Gastrocnemius medialis (tissue), 4 donors: ENCODE data around the gene KEAP1. TPM values are rescaled to one million over a fixed set of nuclear protein-coding genes. Genes with fewer than 3 reads are reported as not detected.
A peak's percentile ranks its signal among the peaks of the same experiment; 100 is the strongest.
"Not testable (repeated sequence)": the region's sequence is repeated elsewhere in the genome, so short reads cannot be mapped to it uniquely, and the experiment has no call there.

ENCODE experiments used
- ATAC-seq, 2 donors: fragments of 150-250 bp; one replicate each; pipeline ENCODE4 v1.9.1; 2016
- DNase-seq, 2 donors: peaks; one replicate each; pipeline ENCODE4 v3.0.0-alpha.2; 2019
- H3K27ac ChIP-seq, 4 donors: fragments of 200-600 bp; sonication (generic); 1 replicate in 1 of 4; 2 replicates in 3 of 4; pipeline ENCODE4 v1.5.1; 2016 to 2018; ENCODE audit warnings: mild to moderate bottlenecking in 2 of 4, moderate library complexity in 1 of 4
- H3K27me3 ChIP-seq, 3 donors: fragments of 200-600 bp; sonication (generic) in 2 of 3; 1 replicate in 1 of 3; 2 replicates in 2 of 3; pipeline versions ENCODE4 v1.5.1 to v1.6.0; 2016 to 2019; ENCODE audit warnings: mild to moderate bottlenecking in 1 of 3, moderate library complexity in 1 of 3
- H3K36me3 ChIP-seq, 2 donors: fragments of 200-600 bp; sonication (generic) in 1 of 2; one replicate each; pipeline ENCODE4 v1.5.1; 2017 to 2018
- H3K4me1 ChIP-seq, 2 donors: fragments of 200-600 bp; sonication (generic) in 1 of 2; one replicate each; pipeline ENCODE4 v1.5.1; 2016 to 2017; ENCODE audit warnings: mild to moderate bottlenecking in 2 of 2
- H3K4me3 ChIP-seq, 4 donors: fragments of 200-600 bp; sonication (generic) in 3 of 4; 1 replicate in 1 of 4; 2 replicates in 3 of 4; pipeline ENCODE4 v1.5.1; 2016 to 2019; ENCODE audit warnings: mild to moderate bottlenecking in 2 of 4
- H3K9me3 ChIP-seq, 3 donors: fragments of 200-600 bp; sonication (generic) in 2 of 3; 1 replicate in 1 of 3; 2 replicates in 2 of 3; pipeline ENCODE4 v1.5.1; 2016 to 2019
- POLR2A ChIP-seq, 2 donors: fragments of 450-650 bp; IDR thresholded peaks; one replicate each; pipeline ENCODE4 v1.6.1; 2017; ENCODE audit warnings: antibody characterized with exemption in 2 of 2, mild to moderate bottlenecking in 2 of 2, moderate library complexity in 2 of 2
- in situ Hi-C, 4 donors: fragments of 200-750 bp; cut with MboI; loops; one replicate each; pipeline versions ENCODE4 v1.15.0 to v1.8.0; 2017; ENCODE audit warnings: low sequenced_read_pairs in 4 of 4
- intact Hi-C: fragments of 100-400 bp; cut with DNase I; formaldehyde crosslinking; loops from one replicate; pipeline ENCODE4 v1.15.1; 2023; ENCODE audit warnings: low total_unique reads
- total RNA-seq, 4 donors: library from RNA; depleted of rRNA; stranded (reverse); fragments of >200 nt; gene quantifications; one replicate each; pipeline versions ENCODE4 v1.1.0 to v1.2.3, GENCODE V29; 2016
- TF ChIP-seq, protein P1 (sequence below), 5 experiments: fragments of 450-650 bp in 3 of 5; fragments of 200-600 bp in 2 of 5; sonication (generic) in 2 of 5; IDR thresholded peaks in 4 of 5; conservative IDR thresholded peaks in 1 of 5; 1 replicate in 4 of 5; 2 replicates in 1 of 5; pipeline ENCODE4 v1.5.1; 2016 to 2019; ENCODE audit warnings: antibody characterized with exemption in 5 of 5, mild to moderate bottlenecking in 3 of 5, moderate library complexity in 3 of 5

KEAP1 gene
- total RNA-seq, 4 donors from 2014 or later = 189 to 336 (median 228) TPM

DNA sequence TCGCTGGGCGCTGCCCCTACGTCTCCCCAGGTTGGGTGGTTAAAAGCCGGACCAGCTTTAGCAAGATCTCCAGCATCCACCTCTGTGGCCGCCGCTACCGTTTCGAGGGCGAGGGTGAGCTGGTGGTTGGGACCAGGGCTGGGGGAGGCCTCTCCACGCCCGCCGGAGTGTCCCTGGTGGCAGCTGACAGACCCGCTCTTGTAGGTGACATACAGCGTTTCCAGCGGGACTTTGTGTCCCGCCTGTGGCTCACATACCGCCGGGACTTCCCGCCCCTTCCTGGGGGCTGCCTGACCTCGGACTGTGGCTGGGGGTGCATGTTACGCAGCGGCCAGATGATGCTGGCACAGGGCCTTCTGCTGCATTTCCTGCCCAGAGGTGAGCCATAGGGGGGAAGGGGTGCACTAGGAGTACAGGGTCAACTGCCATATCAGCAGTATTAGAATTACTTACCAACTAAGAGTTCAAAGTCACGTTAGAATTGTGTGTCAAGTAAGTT, 41.6 kb upstream of the KEAP1 start:
- in situ Hi-C loops = loop anchor here in 1 of 4 donors (10.0 kb wide), 1 partner anchor 60 kb away; no protein-coding TSS in a partner anchor
- Histone ChIP-seq H3K36me3 (peaks cover 0 to 39% of the 10 kb centered on the region in 2 donors), H3K4me3 (peak overlapping the region; percentile 68 to 94 (median 79)), H3K27ac (peak overlapping the region; percentile 89 to 96 (median 92)), H3K9me3 (no peaks in the 10 kb centered on the region), H3K27me3 (no peaks in the 10 kb centered on the region), H3K4me1 (peaks cover 15 to 18% of the 10 kb centered on the region in 2 donors)
- no peak for ATAC-seq
- TF ChIP-seq, protein P1, sequence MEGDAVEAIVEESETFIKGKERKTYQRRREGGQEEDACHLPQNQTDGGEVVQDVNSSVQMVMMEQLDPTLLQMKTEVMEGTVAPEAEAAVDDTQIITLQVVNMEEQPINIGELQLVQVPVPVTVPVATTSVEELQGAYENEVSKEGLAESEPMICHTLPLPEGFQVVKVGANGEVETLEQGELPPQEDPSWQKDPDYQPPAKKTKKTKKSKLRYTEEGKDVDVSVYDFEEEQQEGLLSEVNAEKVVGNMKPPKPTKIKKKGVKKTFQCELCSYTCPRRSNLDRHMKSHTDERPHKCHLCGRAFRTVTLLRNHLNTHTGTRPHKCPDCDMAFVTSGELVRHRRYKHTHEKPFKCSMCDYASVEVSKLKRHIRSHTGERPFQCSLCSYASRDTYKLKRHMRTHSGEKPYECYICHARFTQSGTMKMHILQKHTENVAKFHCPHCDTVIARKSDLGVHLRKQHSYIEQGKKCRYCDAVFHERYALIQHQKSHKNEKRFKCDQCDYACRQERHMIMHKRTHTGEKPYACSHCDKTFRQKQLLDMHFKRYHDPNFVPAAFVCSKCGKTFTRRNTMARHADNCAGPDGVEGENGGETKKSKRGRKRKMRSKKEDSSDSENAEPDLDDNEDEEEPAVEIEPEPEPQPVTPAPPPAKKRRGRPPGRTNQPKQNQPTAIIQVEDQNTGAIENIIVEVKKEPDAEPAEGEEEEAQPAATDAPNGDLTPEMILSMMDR (IDR thresholded peaks at IDR 0.05 in 4 of 5, conservative IDR thresholded peaks at IDR 0.05 in 1 of 5) = no peak
- no peak for TF ChIP-seq POLR2A (IDR thresholded peaks at IDR 0.05)
- no peak for DNase-seq
- intact Hi-C loops = loop anchor here (2.0 kb wide), 1 partner anchor 42 kb away; the partner anchor contains the start of gene KEAP1

DNA sequence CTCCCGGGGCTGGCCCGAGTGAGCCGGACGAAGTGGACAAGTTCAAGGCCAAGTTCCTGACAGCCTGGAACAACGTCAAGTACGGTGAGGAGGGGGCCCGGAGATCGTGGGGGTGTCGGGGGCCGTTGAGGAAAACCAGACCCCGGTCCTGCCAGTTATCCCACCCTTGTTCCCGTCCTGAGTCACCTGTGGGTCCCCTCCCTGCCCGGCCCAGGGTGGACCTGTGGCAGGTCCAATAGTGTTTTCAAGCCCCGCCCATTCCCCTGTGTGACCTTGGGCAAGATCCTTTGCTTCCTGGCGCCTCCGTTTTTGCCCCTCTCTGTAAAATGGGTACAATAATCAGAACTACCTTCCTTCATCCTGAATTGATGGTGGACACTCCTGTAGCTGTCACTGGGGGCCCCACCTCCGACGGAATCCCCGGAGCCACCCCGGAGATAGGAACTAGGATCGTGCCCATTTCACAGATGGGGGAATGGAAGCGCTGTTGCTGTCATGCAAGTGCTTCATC, 41.1 kb upstream of the KEAP1 start:
- Histone ChIP-seq H3K27me3 (no peaks in the 10 kb centered on the region), H3K27ac (peak overlapping the region; percentile 89 to 96 (median 92)), H3K4me1 (peaks cover 15 to 18% of the 10 kb centered on the region in 2 donors), H3K36me3 (peaks cover 0 to 34% of the 10 kb centered on the region in 2 donors), H3K4me3 (peak overlapping the region; percentile 68 to 94 (median 79)), H3K9me3 (no peaks in the 10 kb centered on the region)
- TF ChIP-seq POLR2A (IDR thresholded peaks at IDR 0.05) = no peak
- TF ChIP-seq, protein P1 (IDR thresholded peaks at IDR 0.05 in 4 of 5, conservative IDR thresholded peaks at IDR 0.05 in 1 of 5) = no peak
- in situ Hi-C loops = loop anchor here in 1 of 4 donors (10.0 kb wide), 1 partner anchor 59 kb away; no protein-coding TSS in a partner anchor
- ATAC-seq = peak; percentile 55 to 64
- intact Hi-C loops = loop anchor here (2.0 kb wide), 1 partner anchor 41 kb away; the partner anchor contains the start of gene KEAP1
- peak in 1 of 2 donors; percentile 69 for DNase-seq

DNA sequence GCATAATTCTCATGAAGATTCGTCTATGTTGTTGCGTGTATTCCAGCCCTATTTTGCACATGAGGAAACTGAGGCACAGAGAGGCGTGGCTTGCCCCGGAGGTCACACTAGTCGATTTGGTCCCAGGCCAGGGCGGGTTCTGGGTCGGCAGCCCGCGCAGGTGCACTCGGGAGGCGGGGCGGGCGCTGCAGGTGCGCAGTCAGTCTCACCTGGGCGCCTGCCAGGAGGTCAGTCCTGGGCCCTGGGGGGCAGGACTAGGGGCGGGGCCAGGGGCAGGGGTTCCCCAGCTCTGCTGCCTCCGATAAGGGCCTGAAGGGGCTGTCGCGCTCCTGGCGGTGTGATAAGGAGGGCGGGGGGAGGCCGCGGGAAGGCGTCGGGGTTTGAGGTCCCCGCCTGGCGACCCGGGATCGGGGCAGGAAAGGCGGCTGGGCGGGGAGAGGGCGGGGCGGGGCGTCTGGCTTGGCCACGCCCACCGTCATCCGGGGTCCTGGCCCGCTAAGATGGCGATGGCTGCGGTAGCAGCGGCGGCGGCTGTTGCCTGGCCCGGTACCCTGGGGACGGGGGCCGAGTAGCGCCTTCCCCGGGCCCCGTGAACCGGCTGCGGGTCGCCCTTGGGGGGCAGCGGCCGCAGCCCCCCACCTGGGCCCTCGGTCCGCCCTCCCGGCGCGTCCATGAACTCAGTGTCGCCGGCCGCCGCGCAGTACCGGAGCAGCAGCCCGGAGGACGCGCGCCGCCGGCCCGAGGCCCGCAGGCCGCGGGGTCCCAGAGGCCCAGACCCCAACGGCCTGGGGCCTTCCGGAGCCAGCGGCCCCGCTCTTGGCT, 40.5 kb upstream of the KEAP1 start, which contains the start of gene ATG4D:
Gene ATG4D, plus strand, starts transcription at position 485 of the 822 bp plus-strand sequence. Its CDS starts 187 bp downstream, at position 672.
- ATAC-seq (peak; percentile 86 to 94), DNase-seq (peak; percentile 60 to 74)
- no peaks in the 10 kb centered on the region for H3K27me3 ChIP-seq
- intact Hi-C loops (loop anchor here (1.0 to 2.0 kb wide), 2 partner anchors 23 to 41 kb away; partner anchors contain the start of genes KEAP1 and KRI1), in situ Hi-C loops (loop anchor here in 1 of 4 donors (10.0 kb wide), 1 partner anchor 59 kb away; no protein-coding TSS in a partner anchor)
- peaks cover 0 to 28% of the 10 kb centered on the region in 2 donors for H3K36me3 ChIP-seq
- H3K4me1 ChIP-seq = peaks cover 15 to 18% of the 10 kb centered on the region in 2 donors
- peak within 1 kb of the TSS; percentile 68 to 94 (median 79) for H3K4me3 ChIP-seq
- H3K27ac ChIP-seq = peak within 1 kb of the TSS; percentile 89 to 96 (median 92)
- TF ChIP-seq POLR2A (IDR thresholded peaks at IDR 0.05) = peak; percentile 70 to 85
- TF ChIP-seq, protein P1 (IDR thresholded peaks at IDR 0.05 in 4 of 5, conservative IDR thresholded peaks at IDR 0.05 in 1 of 5) = no peak
- no peaks in the 10 kb centered on the region for H3K9me3 ChIP-seq

DNA sequence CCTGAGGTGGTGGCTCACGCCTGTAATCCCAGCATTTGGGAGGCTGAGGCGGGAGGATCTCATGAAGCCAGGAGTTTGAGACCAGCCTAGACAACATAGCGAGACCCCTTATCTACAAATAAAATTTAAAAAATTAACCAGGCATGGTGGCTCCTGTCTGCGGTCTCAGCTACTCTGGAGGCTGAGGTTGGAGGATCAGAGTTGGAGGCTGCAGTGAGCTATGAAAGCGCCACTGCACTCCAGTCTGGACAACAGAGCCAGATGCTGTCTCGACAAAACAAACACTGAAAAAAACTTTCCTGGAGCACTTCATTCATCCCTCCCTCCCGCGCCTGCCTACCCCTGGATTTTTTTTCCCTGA, 39.9 kb upstream of the KEAP1 start:
- H3K4me3 ChIP-seq = peak overlapping the region; percentile 68 to 94 (median 79)
- peak overlapping the region; percentile 89 to 96 (median 92) for H3K27ac ChIP-seq
- H3K27me3 ChIP-seq = no peaks in the 10 kb centered on the region
- ATAC-seq (no peak), DNase-seq (no peak)
- in situ Hi-C loops (loop anchor here in 1 of 4 donors (10.0 kb wide), 1 partner anchor 58 kb away; no protein-coding TSS in a partner anchor), intact Hi-C loops (loop anchor here (1.0 kb wide), 1 partner anchor 23 kb away; the partner anchor contains the start of gene KRI1)
- no peak for TF ChIP-seq POLR2A (IDR thresholded peaks at IDR 0.05)
- TF ChIP-seq, protein P1 (IDR thresholded peaks at IDR 0.05 in 4 of 5, conservative IDR thresholded peaks at IDR 0.05 in 1 of 5) = no peak
- no peaks in the 10 kb centered on the region for H3K9me3 ChIP-seq
- H3K4me1 ChIP-seq = peaks cover 15 to 18% of the 10 kb centered on the region in 2 donors
- H3K36me3 ChIP-seq = peaks cover 0 to 23% of the 10 kb centered on the region in 2 donors

DNA sequence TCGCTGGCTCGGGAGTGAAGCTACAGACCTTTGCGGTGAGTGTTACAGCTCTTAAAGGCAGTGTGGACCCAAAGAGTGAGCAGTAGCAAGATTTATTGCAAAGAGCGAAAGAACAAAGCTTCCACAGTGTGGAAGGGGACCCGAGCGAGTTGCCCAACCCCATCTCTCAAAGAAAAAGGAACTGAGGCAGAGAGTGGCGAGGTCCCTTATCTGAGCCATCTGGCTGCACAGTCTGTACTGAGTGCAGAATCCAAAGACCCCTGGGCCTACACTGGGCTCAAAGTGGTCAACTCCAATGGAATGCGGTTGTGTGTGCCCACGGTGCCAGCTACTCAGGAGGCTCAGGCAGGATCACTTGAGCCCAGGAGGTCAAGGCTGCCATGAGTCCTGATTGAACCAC, 35.9 kb upstream of the KEAP1 start:
- H3K36me3 ChIP-seq, H3K27me3 ChIP-seq, in situ Hi-C loops, H3K9me3 ChIP-seq, DNase-seq, ATAC-seq, H3K4me3 ChIP-seq, H3K27ac ChIP-seq, H3K4me1 ChIP-seq, intact Hi-C loops: not testable (repeated sequence)
